GM15510 (cell line): ENCODE results near the gene ATXN10.

Experiments used
- POLR2A ChIP-seq: IDR thresholded peaks from 3 replicates; pipeline ENCODE4 v1.6.1; 2011; ENCODE audit warnings: borderline replicate concordance; ENCODE audit not compliant: insufficient read length; ENCODE audit errors: extremely low read depth

ATXN10 gene

DNA sequence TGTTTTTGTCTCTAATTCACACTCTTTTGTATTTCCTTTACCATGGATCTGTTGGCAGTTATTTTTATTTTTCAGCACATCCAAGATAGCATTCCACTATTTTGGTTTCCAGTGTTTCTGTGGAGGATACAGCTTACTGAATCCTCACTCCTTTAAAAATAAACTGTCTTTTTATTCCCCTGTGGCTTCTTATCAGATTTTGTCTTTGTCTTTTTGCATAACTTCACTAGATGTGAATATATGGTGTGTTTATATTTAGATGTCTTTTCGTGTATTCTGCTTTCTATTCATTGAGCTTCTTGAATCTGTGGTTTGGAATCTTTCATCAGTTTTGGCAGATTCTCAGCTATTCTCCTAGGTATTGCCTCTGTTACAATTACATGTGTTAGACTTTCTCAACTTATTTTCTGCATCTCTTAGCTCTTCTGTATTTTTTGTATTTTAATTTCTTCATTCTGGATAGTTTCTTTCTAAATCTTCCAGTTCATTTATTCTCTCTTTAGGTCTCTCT lies 7.4 kb upstream of the ATXN10 start:
- TF ChIP-seq POLR2A, result no peak

DNA sequence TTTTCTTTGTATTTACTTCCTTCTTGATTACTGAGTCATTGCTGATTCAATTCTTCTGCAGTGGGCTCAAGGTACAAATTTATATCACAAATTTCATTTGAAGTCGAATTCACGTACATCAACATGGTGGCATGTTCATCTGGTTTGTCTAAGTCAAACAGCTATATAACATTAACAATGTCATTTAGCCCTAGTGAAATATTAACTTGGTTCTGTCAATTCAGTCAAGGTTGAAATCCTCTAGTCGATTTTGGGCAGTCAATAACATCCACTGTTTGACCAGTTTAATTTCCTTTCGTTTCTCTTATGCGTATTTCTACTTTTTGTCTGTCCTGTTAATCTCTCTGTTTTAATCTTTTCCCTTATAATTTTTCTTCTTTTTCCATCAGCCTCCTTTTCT lies 4.1 kb upstream of the ATXN10 start:
- no peak for TF ChIP-seq POLR2A

DNA sequence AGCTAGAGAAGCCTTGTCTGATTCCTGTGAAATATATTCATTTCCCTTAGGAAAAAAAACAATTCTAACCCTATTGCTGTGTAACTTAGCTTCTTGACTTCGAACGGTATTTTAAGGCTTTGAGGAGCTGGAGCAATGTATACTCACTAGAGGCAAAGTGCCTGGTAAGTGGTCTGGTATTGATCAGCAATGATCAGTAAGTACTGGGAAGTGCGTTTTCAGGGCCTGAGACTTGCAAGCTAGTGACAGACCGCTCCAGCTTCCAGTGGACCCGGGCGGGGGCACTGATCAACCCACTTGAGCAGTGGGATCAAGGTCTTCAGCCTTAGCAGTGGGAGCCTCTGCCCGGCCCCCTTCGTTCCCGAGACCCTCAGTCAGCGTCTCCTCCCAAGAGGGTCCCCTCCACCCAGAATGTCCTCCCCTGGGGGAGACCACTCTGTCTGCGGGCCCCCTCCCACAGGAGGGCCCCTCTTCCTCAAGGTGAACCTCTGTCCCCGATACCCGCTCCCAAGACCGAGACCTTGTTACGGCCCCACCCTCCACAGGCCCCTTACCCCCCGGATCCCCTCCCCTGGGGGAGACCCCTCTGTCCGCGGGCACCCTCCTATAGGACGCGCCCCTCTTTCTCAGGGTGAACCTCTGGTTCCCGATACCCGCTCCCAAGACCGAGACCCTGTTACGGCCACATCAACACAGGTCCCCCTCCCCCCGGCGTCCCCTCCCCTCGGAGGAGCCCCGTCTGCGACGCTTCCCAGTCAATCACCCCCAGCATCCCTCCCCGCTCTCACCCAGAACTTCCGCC lies 452 bp upstream of the ATXN10 start:
- TF ChIP-seq POLR2A, result no peak

DNA sequence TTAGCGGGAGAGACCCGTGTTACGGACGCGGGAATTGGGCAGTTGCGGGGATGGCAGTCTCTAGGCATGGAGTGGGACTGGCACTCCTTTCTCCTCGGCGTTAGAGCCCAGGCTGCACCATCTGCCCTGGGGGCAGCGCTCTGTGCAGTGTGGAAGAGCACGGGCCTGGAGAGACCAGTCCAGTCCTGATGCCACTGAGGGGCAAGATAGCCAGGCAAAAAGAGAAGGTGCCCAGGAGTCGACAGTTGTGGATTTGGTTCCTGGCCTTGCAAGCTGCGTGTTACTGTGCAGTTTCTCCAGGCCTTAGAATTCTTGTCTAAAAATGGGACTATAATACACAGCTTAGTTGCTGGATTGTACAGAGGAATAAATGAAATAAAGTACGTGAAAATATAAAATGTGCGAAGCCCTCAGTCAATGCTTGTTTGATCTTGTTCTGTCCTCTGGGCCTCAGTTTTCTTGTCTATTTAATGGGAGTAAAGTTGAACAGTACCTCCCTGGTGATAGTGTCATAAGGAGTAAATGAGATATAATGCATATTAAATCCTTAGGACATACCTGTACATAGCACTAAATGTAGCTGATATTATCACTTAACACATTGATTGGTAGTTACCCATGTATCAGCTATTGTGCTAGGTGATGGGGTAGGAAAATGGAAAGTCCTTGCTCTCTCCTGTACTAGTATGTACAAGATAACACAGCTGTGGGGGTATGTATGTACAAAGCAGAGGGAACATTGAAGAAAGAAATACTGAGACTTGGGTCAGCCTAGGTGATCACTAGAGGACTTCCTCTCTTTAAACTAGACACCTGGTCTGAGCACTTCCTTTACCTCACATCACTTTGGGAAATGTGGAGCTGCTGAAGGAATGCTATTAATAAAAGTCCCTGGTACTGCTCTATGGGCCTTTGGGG lies 1.2 kb downstream of the ATXN10 start:
- TF ChIP-seq POLR2A, result no peak

DNA sequence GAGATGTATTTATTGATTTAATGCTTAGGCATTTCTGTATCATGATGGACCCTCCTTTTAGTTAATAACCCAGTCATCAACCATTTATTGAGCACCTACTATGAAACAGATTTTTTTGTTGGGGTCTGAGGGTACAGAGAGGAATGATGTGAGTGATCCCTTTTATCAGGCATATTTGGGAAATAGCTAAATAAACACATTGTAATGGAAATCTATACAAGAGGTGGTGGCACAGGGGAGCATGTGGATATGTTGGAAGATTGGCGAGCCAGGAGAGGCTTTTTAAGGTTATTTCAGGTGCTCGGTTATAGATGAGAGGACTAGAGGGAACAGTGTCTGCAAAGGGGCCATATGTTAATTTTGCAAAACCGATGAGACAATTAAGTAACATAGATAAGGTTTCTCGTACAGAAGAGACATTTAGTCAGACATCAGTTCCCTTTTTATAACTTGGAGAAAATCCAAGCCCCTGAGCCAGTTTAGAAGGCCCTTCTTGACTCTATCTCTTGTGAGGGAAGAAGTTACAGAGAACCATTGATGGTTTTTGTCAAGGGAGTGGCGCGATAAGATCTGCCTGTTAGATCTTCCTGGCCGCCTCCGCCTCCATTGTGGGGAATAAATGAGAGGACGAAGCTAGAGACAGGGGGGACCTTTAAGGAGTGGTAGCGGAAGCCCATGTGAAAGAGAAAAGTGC lies 2.0 kb downstream of the ATXN10 start:
- TF ChIP-seq POLR2A, result no peak

DNA sequence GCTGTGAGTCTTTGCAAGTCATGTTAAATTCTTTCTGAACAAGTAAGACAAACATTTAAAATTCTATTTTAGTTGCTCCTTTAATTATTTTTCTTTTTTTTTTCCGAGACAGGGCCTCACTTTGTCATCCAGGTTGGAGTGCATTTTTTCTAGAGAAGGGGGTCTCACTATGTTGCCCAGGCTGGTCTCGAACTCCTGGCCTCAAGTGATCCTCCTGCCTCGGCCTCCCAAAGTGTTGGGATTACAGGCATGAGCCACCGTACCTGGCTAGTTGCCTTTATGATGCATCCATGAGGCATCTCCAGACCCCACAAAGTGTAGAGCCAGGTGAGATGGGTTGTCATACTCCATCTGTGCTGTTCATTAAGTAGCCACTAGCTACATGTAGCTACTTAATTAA lies 4.4 kb downstream of the ATXN10 start:
- TF ChIP-seq POLR2A, result no peak

DNA sequence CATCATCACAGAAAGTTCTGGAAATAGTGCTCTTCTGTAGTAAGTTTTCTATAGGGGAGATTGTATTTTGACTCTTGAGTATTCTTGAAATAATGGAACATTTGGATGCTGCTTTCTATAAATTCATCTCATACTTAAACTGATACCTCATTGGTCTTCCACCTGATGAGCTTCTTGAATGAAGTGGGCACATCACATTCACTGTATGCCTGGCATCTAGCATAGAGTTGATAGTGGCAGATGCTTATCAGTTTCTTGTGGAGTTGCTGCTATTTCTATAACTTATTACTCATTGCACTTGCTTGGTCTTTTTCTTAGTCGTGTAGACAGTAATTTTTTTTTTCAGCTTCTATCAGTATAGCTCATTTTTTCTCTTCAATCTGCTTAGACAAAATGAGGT lies 5.4 kb downstream of the ATXN10 start:
- no peak for TF ChIP-seq POLR2A

DNA sequence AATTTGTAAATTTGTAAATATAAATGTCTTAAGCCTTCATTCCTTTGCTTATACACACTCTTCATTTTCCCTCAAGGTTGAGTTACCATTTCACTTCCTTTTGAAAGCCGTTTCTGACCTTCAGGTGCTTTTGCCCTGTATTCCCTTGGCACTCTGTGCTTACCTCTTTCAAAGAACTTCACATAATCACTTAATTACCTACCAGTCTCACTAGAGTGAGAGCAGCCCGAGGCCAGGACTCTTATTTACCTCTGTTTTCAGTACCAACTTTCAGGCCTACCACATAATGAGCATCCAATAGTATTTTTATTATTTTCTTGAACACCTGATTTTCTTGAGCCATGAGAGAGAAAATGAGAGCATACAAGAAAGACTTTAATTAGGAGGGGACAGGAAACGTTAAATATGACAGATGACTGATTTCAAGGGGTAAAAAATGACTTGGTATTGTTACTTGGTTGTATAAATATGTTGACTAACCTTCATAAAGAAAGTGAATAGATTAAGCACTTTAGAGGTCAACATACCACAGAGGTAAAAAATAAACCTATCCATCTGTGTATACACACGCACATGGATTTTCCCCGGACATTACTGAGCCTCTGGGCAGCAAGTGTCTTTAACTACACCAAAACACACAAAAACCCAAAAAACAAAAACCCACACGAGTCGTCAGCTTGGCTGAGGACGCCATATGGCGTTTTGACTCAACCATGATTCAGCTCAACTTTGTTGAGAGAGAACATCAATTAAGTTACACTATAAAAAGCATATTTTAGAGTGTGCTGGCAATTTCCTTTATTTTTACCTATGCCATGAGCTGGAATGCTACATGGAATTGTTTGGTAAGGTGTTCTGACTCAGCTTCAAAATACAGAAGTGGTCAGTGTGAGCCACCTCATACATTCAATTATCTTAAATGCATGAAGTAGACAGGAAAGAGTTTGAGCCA lies 7.6 kb downstream of the ATXN10 start:
- TF ChIP-seq POLR2A, result no peak

DNA sequence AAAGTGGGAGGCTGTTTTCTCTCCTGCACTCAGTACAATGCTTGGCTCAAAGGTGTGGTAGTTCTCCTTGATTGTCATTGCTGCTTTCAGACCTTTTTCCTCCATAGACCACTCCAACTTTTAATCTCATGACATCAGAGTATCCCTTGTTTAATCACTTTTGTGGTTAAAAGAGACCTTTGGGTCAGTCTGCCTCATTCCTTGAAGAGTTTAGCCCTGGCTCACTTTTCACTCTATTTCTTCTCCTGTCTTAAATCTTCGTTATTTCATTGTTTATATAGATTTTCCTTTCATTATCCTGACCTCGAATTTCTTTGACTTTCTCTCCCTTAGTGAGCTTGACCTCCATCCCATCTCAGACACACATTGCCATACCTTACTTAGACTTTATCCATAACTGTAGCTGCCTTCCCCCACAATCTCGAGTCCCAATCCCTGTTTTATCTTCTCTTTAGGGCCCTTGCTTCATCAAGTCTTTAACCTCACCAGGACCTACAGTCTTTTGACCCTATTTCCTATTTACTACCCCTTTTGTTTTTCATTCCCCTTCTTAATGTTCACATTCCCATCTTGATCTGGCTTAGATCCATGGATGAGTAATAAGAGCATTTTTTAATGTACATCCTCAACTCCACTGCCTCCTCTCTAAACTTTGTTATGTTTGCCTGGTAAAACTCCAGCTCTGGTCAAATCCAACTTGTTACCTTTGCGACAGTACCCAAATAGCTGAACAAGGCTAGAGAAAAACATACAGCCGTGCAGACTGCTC lies 9.5 kb downstream of the ATXN10 start:
- TF ChIP-seq POLR2A, result no peak

DNA sequence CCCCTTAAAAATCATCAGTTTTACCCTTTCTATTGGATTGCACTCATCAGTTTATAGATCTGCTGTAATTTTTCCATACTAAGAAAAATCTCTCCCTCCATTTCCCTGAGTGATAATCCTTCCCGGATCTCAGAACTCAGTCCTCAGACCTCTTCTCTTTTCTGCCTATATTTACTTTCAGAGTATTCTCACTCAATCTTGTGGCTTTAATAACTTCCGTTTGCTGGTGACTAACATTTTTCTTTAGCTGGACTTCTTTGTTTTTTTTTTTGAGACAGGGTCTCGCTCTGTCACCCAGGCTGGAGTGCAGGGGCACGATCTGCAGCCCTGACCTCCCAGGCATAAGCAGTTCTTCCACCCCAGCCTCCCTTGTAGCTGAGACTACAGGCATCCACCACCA lies 10.4 kb downstream of the ATXN10 start:
- no peak for TF ChIP-seq POLR2A

DNA sequence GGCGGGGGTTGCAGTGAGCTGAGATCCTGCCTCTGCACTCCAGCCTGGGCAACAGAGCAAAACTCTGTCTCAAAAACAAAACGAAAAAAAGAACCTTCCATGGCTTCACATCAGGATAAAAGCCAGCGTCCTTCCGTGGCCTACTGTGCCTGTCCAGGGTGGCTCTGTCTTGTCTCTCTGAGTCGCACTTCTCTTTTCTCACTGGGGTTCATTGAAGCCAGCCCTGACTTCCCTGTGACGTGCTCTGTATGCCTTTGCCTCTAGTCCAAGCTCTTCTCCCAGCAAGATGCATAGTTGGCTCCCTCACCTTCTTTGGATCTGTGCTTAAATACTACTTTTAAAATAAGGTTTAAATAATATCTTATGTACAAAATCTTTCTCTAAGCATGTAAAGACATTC lies 11.6 kb downstream of the ATXN10 start:
- TF ChIP-seq POLR2A, result no peak

DNA sequence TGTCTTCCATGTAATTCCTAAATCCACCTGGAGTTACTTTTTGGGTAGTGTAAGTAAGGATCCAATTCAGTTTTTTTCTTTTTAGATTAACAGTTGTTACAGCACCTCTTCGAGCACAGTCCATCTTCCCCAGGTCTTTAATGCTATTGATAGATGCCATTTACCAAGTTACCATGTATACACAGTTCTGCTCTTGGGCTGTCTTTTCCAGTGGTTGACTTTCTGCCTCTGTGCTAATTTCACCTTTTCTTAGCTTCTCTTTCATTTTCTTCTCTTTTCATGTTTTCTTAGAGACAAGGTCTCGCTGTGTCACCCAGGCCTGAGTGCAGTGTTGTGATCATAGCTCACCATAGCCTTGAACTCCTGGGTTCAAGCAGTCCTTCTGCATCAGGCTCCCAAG lies 12.0 kb downstream of the ATXN10 start:
- TF ChIP-seq POLR2A, result no peak

DNA sequence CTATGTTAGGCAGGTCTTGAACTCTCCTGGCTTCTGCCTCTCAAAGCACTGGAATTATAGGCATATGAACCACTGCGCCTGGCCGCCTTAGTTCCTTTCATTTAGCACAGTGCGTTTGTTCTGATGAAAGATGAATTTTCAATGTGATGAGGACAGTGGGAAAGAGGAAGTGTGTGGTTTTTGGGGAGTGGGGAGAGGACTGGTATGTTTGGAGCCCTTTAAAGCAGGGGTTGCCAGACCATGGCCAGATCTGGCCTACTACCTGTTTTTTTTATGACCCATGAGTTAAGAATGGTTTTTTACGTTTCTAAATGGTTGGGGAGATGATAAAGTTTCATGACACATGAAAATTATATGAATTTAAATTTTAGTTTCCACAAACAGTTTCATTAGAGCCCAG lies 12.5 kb downstream of the ATXN10 start:
- TF ChIP-seq POLR2A, result no peak
